Spleen (tissue), 7 donors: ENCODE measurements around the gene TRIM14.

Experiments used
- CTCF ChIP-seq, 11 experiments: fragments of 200-600 bp in 7 of 11; fragments of 450-650 bp in 4 of 11; sonication (generic) in 4 of 11; IDR thresholded peaks in 8 of 11; conservative IDR thresholded peaks in 3 of 11; 1 replicate in 7 of 11; 2 replicates in 4 of 11; pipeline versions ENCODE4 v1.4.0 to v1.8.0; 2016 to 2021; ENCODE audit warnings: antibody characterized with exemption in 11 of 11, inconsistent platforms in 4 of 11, mild to moderate bottlenecking in 1 of 11
- POLR2A ChIP-seq, 3 donors: fragments of 450-650 bp; IDR thresholded peaks; one replicate each; pipeline ENCODE4 v1.5.1; 2017; ENCODE audit warnings: antibody characterized with exemption in 3 of 3, mild to moderate bottlenecking in 1 of 3
- donor health status: DM: no; HTN: no; CAD: no; lungs with moderate emphysema.
- donor health status: DM: no; HTN: no; CAD: no.
- donor health status: DM: no; HTN: no; CAD: no.

GRCh38 chr9:98132158-98132557 is 13.1 kb upstream of the TRIM14 start:
- TF ChIP-seq CTCF (IDR thresholded peaks at IDR 0.05 in 8 of 11, conservative IDR thresholded peaks at IDR 0.05 in 3 of 11), result no peak
- no peak for TF ChIP-seq POLR2A (IDR thresholded peaks at IDR 0.05)
